VCaP (cell line): Measurements from ENCODE around the gene DENND2A.

Experiments
- H3K27ac ChIP-seq: fragments of 450-650 bp; 2 replicates; pipeline ENCODE4 v1.5.1; 2017
- TF ChIP-seq, protein P1 (sequence below): fragments of 450-650 bp; conservative IDR thresholded peaks from 2 replicates; pipeline ENCODE4 v1.5.1; 2017; ENCODE audit warnings: mild to moderate bottlenecking, moderate library complexity

Gene DENND2A

DNA sequence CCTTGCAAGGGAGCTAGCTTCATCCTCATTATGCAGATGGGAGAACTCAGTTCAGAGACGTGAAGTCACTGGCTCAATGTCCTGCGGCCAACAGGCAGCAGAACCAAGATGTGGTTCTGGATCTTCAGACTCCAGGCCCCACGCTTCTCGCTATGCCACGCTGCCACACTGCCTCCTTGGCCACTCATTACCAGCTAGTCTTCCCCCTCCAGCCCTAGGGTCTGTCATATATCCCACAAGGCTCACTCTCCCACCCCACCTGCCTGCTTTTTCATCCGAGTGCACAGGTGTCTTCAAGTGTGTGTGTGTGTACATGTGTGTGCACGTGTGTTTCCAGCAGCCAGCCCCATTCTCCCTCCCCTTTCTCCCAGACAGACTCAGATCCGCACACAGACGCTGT is 53.4 kb downstream of the DENND2A start:
- TF ChIP-seq, protein P1, sequence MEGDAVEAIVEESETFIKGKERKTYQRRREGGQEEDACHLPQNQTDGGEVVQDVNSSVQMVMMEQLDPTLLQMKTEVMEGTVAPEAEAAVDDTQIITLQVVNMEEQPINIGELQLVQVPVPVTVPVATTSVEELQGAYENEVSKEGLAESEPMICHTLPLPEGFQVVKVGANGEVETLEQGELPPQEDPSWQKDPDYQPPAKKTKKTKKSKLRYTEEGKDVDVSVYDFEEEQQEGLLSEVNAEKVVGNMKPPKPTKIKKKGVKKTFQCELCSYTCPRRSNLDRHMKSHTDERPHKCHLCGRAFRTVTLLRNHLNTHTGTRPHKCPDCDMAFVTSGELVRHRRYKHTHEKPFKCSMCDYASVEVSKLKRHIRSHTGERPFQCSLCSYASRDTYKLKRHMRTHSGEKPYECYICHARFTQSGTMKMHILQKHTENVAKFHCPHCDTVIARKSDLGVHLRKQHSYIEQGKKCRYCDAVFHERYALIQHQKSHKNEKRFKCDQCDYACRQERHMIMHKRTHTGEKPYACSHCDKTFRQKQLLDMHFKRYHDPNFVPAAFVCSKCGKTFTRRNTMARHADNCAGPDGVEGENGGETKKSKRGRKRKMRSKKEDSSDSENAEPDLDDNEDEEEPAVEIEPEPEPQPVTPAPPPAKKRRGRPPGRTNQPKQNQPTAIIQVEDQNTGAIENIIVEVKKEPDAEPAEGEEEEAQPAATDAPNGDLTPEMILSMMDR = no peak
- no peak overlapping the region for H3K27ac ChIP-seq

DNA sequence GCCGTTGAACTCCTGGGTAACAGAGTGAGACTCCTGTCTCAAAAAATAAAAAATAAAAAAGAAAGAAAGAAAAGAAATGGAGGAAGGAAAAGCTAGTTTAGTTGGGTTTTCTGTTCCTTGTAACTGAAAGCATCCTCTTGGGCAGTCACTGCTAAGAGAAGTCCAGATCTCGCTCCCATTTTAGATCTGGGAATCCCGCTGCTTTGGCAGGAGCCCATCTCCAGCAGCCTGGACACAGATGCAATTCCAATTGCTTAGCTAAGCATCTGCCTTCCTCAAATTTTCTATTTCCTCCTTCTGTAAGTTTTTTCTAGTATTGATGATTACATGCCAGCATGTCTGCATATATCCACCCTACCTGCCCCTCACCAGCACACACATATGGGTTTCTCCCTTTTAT is 54.1 kb downstream of the DENND2A start:
- no peak overlapping the region for H3K27ac ChIP-seq
- TF ChIP-seq, protein P1 = no peak

DNA sequence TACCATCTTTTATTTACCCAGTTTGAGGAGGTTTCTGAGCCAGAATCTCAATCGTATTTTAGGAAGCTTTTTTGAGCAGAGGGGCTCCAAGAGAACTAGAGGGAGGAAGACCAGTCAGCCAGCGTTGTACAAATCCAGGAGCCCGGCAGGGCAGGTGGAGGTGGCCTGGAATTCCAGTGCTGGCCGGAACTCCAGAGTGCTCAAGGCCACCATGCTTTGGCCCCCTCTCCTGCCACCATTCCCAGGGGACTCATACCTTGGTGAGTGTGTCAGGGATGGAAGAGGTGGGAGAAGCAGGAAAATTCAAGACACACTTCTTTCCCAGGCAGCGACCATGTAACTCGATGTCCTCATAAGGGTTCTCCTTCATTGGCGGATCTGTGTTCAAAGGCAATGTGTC is 55.3 kb downstream of the DENND2A start:
- H3K27ac ChIP-seq = no peak overlapping the region
- TF ChIP-seq, protein P1 = no peak

DNA sequence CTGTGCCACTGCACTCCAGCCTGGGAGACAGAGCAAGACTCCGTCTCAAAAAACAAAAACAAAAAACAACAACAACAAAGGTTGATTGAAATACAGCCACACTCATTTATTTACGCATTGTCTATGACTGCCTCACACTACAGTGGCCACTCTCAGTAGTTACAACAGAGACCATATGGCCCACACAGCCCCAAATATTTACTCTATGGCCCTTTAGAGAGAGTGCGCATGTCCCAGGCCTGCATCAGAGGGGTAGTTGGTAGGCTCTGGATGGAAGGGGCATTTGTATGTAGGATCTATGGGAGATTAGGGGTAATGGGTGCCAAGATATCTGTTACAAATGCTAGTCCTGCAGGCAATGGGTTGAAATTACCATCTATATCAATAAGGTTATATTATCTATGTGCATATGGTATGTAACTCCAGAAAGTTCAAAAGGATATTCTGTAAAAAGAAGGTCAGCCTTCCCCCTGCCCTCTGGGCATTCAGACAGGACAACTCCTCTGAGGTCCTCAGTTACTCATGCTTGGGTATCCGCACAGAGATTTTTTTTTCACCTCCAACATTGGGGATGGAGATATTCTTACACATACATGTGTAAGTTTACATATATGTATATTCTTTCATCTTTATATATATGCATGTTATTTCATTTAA is 56.3 kb downstream of the DENND2A start:
- TF ChIP-seq, protein P1 = no peak
- no peak overlapping the region for H3K27ac ChIP-seq

DNA sequence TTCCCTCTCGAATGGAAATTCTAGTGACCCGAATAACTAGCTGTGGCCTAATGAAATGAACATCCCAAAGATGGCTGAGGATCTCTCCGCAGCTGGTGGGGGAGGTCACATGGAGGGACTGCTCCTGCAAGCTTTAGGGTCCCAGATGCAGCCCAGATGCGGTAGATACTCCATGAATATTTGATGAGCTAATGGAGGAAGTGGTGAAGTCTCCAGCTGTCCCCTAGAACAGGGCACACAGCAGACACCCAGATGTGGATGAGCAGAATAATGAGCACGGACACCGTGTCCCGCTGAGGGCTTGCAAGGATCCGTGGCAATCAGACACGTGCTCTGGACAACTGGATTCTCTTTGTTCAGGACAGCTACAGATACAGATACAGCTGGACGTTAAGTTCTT is 59.2 kb downstream of the DENND2A start:
- H3K27ac ChIP-seq = no peak overlapping the region

DNA sequence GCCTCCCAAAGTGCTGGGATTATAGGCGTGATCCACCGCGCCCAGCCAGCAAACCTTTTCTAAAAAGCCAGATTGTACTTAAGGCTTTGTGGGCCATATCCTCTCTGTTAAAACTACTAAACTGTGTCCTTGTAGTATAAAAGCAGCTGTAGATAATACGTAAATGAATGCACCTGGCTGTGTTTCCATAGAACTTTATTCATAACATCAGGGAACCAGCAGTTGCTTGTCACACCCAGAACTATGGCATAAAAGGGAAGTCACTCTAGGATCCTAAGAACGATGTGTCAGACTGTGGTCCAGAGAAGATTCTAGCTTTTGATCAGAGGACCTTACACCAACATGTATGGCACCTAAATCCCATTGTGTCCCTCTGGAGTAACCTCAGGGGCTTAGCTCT is 63.0 kb downstream of the DENND2A start:
- no peak overlapping the region for H3K27ac ChIP-seq
- TF ChIP-seq, protein P1 = no peak

More for the DNA sequence above, 59.2 kb downstream of the DENND2A start:
- TF ChIP-seq, protein P1 = no peak

DNA sequence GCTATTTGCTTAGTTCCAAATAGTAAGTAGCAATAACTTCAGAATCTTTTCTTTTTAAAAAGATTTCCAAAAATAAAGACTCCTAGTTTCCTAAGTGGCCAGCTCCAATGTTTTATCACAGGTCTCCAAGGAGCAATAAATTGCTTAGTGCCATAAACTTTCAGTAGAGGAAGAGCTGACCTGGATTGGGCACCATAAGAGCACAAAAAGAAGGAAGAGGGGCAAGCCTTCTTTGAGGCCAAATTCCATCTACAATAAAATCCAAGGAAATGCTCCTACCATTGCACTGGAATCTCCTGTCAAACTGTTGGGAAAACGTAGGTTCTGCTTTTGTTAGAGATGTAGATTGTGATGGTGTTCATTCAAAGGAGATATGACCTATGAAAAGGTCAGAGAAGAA is 64.0 kb downstream of the DENND2A start:
- H3K27ac ChIP-seq = no peak overlapping the region
- TF ChIP-seq, protein P1 = no peak
